Frontal cortex (tissue), 4 donors: ENCODE results near the gene TENM3. TPM values are rescaled to one million over a fixed set of nuclear protein-coding genes. Genes with fewer than 3 reads are reported as not detected.

Source experiments
- DNase-seq, 2 donors: peaks; one replicate each; pipeline ENCODE4 v3.0.0; 2012; ENCODE audit warnings: low spot score in 2 of 2
- FAIRE-seq: peaks from 2 replicates; lab custom pipeline; 2012; peaks lifted over from hg19 to GRCh38; lab: Jason Lieb, UNC
- total RNA-seq: library from RNA; depleted of rRNA; stranded (reverse); fragments of >200 nt; gene quantifications from one replicate; pipeline ENCODE4 v1.2.3, GENCODE V29; 2014
- donor health status: control.
- donor health status: control.
- donor health status: control.

The TENM3 gene
- total RNA-seq, 1 donor from 2014 or later: 78.3 TPM

GRCh38 chr4:182276210-182277109 is 33.3 kb downstream of the TENM3 start:
- DNase-seq: no peak
- FAIRE-seq: no peak

GRCh38 chr4:182277377-182277776 is 34.2 kb downstream of the TENM3 start:
- FAIRE-seq (no peak), DNase-seq (no peak)

DNA sequence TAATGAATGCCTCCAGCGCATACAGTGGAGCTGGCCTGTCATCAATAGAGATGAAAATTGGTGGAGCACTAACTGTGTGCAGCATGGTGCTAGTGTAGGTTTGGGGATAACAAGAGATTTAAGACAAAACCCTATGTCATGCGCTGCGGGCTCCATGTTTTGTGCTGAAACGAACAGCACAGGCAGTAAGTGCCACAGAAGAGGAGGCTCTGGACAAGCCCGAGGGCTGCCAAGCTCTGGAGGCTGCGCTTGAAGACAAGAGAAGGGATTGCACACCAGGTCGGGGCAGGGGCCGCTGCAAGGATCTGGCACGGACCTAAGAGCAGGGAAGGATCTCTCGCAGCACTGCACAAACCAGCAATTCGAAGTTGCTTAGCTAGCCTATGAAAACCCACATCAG is 35.5 kb downstream of the TENM3 start:
- FAIRE-seq: no peak
- no peak for DNase-seq

DNA sequence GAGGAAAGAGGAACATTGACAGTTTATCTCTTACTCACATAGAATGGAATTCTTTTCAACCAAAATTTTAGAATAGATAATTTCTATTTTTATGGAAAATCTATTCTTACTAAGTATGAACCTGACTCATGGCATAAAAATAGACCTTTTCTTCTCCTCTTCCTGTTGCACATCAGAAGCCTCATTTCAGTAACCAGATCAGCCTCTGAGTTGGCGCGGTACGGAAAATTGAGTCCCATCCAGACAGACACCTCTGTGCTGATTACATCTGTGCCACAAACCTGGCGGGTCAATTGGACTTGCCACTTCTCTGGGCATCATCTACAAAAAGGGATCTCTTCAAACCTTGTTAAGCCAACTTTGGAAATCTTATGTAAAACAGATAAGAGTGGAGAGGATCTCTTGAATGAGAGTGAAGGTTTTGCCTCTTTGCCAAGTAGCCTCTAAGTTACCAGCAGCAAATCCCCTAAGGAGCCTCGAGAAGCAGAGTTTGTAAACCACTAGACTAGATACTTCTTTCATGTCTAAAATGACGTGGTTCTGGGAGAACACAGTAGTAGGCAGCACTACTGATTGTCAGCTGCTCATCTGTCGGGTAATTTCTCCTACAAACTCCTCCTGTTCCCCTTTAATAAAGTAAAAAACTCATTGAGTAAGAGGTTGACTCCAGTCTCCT is 37.4 kb downstream of the TENM3 start:
- FAIRE-seq (no peak), DNase-seq (no peak)

DNA sequence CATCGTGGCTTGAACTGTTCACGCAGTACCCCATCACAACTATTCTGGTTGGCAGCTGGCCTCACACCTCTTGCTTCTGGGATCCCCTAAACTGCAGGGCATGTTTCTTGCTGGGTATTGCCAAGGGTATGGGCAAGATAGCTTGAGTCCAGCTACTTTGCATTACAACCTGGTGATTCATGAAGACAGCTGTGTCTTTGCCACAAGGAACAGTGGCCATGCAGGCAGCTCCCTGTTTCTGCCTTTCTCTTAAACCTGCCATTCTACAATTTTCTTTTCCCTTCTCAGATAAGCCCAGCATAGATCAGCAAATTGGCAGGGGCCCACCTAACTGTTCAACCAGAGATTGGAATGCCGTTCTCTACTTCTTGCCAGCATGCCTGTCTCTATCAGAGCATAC is 42.8 kb downstream of the TENM3 start:
- no peak for FAIRE-seq

DNA sequence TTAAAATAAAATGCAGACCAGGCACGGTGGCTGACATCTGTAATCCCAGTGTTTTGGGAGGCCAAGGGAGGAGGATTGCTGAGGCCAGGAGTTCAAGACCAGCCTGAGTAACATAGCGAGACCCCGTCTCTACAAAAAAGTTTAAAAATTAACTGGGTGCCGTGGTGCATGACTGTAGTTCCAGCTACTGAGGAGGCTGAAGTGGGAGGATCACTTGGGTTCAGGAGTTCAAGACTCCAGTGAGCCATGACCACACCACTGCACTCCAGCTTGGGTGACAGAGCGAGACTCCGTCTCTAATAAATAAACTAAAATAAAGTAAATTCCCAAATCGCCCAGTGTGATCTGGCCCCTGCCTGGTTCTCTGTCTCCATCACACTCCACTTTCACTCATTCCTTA is 43.7 kb downstream of the TENM3 start:
- FAIRE-seq: no peak
- no peak for DNase-seq

More for the DNA sequence above, 42.8 kb downstream of the TENM3 start:
- no peak for DNase-seq

GRCh38 chr4:182288534-182288933 is 45.3 kb downstream of the TENM3 start:
- FAIRE-seq (no peak), DNase-seq (no peak)

DNA sequence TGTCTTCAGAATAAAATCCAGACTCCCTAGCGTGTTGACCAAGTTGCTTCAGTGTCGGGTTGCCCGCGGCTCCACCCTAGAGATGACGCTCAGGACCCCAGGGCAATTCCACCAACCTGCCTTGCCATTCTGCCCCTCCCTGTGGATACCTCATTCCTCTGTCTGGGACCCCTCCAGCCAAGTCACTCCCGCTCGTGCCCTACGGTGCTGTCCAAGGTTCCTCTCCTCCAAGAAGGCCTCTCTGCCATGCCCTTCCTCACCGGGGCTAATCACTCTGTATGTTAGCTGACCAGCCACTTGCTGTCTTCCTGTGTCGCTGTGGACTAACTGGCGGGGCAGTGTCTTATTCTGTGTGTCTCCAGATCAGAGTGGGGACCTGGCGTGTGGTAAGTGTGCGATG is 46.6 kb downstream of the TENM3 start:
- FAIRE-seq: no peak

GRCh38 chr4:182291175-182291574 is 48.0 kb downstream of the TENM3 start:
- DNase-seq (no peak), FAIRE-seq (no peak)

More for the DNA sequence above, 46.6 kb downstream of the TENM3 start:
- DNase-seq: no peak

DNA sequence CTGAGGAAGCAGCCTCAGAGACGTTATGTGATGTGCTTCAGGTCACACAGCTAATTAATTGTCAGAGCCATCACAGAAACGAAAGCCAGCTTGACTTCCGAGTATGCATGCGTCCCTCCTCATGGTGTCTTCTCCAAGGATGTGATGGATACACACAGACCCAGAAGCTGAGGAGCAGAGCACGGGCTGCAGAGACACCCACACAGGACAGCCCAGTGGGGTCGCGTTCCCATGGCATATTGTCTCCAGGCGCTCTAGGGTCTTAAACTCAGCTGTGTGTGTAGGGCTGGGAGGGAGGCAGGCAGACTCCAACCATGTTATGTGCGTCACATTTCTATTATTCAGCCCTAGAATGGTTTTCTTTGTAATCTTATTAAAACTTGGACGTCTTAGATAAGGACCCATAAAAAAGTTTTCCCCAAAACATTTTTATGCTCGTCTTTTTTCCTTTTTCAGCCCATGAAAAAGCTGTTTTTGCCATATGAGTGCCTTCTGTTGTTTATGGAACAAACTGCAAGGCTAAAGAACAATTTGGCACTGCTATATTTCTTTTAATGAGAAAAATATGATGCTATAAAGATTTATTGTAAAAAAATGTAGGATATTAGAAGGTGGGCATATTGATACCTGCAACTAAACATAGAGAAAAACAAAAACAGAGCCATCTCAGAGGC is 48.5 kb downstream of the TENM3 start:
- DNase-seq (no peak), FAIRE-seq (no peak)

DNA sequence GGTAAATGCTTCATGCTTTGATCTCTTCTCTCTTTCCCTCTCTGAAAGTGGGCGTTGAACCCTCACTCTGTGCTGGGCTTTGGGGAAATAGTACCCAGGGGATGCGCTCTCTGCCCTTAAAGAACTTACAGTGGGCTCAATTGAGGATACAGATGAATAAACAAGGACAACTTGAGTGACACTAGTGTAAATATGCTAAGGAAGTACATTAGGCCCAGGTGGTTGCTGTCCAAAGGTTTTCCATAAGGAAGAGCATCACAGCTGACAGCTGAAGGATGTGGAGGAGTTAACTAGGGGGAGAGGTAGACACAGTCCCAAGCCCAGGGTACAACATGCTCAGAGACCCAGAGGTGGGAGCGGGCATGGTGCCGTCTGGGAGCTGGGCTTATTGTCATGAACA is 49.4 kb downstream of the TENM3 start:
- no peak for FAIRE-seq
- DNase-seq: no peak

DNA sequence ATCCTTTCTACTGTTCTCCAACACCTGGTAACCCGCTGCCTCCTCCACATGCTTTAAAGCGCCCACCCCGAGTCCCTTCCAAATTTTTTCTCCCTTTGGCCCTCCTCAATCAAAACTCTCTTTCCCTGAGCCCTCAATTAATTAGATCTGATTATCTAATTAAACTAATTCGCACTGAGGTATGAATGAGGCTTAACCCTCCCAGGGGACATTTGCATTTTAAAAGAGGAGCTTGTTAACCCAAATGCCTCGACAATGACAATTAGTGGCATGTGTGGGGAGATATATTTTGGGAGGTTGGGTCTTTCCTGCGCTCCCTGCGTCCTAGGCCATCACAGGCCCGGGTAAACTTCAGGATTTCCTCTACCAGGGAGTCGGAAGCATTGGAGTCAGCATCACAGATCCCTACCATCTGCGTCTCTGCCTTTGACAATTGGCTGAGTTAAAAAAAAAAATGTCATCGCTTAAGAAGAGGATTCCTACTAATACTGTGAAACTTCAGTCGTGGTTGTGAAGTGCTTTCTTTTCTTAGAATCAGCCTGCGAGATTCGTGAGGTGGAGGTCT is 50.6 kb downstream of the TENM3 start:
- no peak for DNase-seq
- no peak for FAIRE-seq

DNA sequence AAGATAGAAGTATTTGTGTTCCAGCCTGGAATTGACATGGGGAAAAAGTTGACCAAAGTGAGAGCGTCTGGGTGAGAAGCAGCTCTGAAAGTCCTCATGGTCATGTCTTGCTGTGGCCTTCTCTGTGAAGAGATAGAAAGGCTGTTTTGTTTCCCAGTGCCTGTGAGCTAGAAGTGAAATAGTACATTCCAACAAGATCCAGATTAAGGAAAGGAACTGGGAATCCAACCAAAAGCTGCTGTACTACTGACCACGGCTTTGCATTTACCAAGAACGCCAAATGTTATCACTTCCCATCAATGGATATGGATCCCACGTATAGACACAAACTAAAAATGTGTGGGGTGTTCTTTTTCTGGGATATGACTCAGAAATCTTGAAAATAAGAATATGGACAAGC is 51.2 kb downstream of the TENM3 start:
- no peak for DNase-seq
- no peak for FAIRE-seq

GRCh38 chr4:182297659-182298058 is 54.5 kb downstream of the TENM3 start:
- no peak for FAIRE-seq
- DNase-seq: no peak

- no peak for FAIRE-seq
- no peak for DNase-seq
These were observed 58.5 kb downstream of the TENM3 start for GRCh38 chr4:182301736-182302135.

- FAIRE-seq (no peak), DNase-seq (no peak)
These were observed 60.6 kb downstream of the TENM3 start for GRCh38 chr4:182303847-182304246.

DNA sequence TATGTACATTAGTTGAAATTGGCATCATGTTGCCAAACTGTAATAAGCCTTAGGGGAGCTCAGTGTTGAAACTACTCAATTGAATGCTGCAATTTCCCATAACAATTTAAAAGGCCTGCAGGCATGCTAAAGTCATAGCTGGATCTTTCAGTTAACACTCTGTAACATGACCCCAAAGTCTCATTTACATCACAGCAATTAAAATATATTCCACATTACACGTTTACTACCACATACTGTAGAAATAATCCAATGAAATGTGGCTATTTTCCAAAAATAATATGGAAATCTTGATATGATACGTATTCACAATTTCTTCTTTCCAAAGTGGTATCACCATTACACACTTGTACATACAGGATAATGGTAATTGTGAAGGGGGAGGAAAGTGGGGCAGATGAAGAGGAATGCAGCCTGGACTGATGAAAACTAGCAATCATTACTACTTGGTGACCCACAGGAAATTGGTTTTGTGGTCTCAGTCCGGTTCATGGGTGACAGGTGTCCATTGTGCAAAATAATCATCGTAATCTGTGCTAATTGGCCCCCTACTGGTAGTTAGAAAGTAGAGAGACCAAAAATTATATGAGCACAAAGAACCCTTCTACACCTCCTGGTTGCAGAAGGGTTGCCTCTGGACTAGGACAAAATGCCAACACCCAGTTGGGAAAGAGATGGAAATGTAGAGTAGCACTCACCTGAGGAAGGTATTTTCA is 63.7 kb downstream of the TENM3 start:
- DNase-seq (no peak), FAIRE-seq (no peak)

- no peak for DNase-seq
- FAIRE-seq: no peak
These were observed 64.5 kb downstream of the TENM3 start for GRCh38 chr4:182307746-182308145.

GRCh38 chr4:182309877-182310276 is 66.7 kb downstream of the TENM3 start:
- FAIRE-seq (no peak), DNase-seq (no peak)

GRCh38 chr4:182310316-182310715 is 67.1 kb downstream of the TENM3 start:
- FAIRE-seq (no peak), DNase-seq (no peak)
